Liver (tissue), 9 donors: ENCODE data around the gene COL5A1. TPM values are rescaled to one million over a fixed set of nuclear protein-coding genes. Genes with fewer than 3 reads are reported as not detected.

Experiments
- DNase-seq: peaks from one replicate; pipeline ENCODE4 v3.0.0-alpha.2; 2017; ENCODE audit warnings: low spot score
- H3K27ac ChIP-seq, 2 donors: one replicate each; pipeline ENCODE4 v1.7.0; 2013; ENCODE audit warnings: inconsistent platforms in 2 of 2, low read length in 2 of 2, control low read depth in 1 of 2, low read depth in 1 of 2, mild to moderate bottlenecking in 1 of 2
- H3K27me3 ChIP-seq, 4 donors: one replicate each; pipeline versions ENCODE4 v1.6.1 to v1.7.0; 2013; ENCODE audit warnings: low read length in 3 of 4, inconsistent platforms in 1 of 4, mild to moderate bottlenecking in 1 of 4, moderate library complexity in 1 of 4; ENCODE audit not compliant: control insufficient read depth in 4 of 4, insufficient read depth in 4 of 4
- H3K36me3 ChIP-seq, 4 donors: one replicate each; pipeline versions ENCODE4 v1.6.1 to v1.7.0; 2013; ENCODE audit warnings: low read length in 3 of 4, mild to moderate bottlenecking in 3 of 4, low read depth in 1 of 4, moderate library complexity in 1 of 4; ENCODE audit not compliant: control insufficient read depth in 4 of 4, insufficient read depth in 3 of 4
- H3K4me1 ChIP-seq, 4 donors: one replicate each; pipeline versions ENCODE4 v1.6.1 to v1.7.0; 2013; ENCODE audit warnings: low read length in 3 of 4, mild to moderate bottlenecking in 3 of 4, moderate library complexity in 1 of 4; ENCODE audit not compliant: control insufficient read depth in 4 of 4, insufficient read depth in 4 of 4
- H3K4me3 ChIP-seq, 3 donors: one replicate each; pipeline versions ENCODE4 v1.6.1 to v1.7.0; 2013; ENCODE audit warnings: low read length in 3 of 3, control low read depth in 1 of 3, low read depth in 1 of 3, mild to moderate bottlenecking in 1 of 3
- H3K9ac ChIP-seq, 2 donors: one replicate each; pipeline ENCODE4 v1.7.0; 2013; ENCODE audit warnings: low read length in 2 of 2, mild to moderate bottlenecking in 2 of 2, moderate library complexity in 2 of 2, control low read depth in 1 of 2, low read depth in 1 of 2
- H3K9me3 ChIP-seq, 4 donors: one replicate each; pipeline versions ENCODE4 v1.6.1 to v1.7.0; 2013; ENCODE audit warnings: low read length in 3 of 4; ENCODE audit not compliant: control insufficient read depth in 4 of 4
- ATF3 ChIP-seq: IDR thresholded peaks from 2 replicates; pipeline ENCODE4 v1.6.1; 2016; ENCODE audit warnings: antibody characterized with exemption
- CTCF ChIP-seq: fragments of 150-350 bp; IDR thresholded peaks from 2 replicates; pipeline ENCODE4 v1.5.1; 2017; ENCODE audit warnings: improper control_type of control experiment, low read depth, low read length; ENCODE audit not compliant: missing input control
- EGR1 ChIP-seq, 2 donors: IDR thresholded peaks; 2 replicates each; pipeline ENCODE4 v1.6.1; 2016 to 2018; ENCODE audit warnings: antibody characterized with exemption in 2 of 2, low read depth in 2 of 2
- FOXA1 ChIP-seq: IDR thresholded peaks from 2 replicates; pipeline ENCODE4 v1.6.1; 2016; ENCODE audit warnings: antibody characterized with exemption
- FOXA2 ChIP-seq: IDR thresholded peaks from 2 replicates; pipeline ENCODE4 v1.6.1; 2016; ENCODE audit warnings: antibody characterized with exemption
- HNF4G ChIP-seq: IDR thresholded peaks from 2 replicates; pipeline ENCODE4 v1.6.1; 2016; ENCODE audit warnings: antibody characterized with exemption
- JUND ChIP-seq, 2 donors: IDR thresholded peaks; 2 replicates each; pipeline ENCODE4 v1.6.1; 2016; ENCODE audit warnings: antibody characterized with exemption in 2 of 2
- NR2F2 ChIP-seq: IDR thresholded peaks from 2 replicates; pipeline ENCODE4 v1.6.1; 2016; ENCODE audit warnings: antibody characterized with exemption
- RAD21 ChIP-seq, 2 donors: IDR thresholded peaks; 2 replicates each; pipeline ENCODE4 v1.6.1; 2016; ENCODE audit warnings: antibody characterized with exemption in 2 of 2, mild to moderate bottlenecking in 2 of 2
- REST ChIP-seq: IDR thresholded peaks from 2 replicates; pipeline ENCODE4 v1.6.1; 2016; ENCODE audit warnings: antibody characterized with exemption, mild to moderate bottlenecking
- RXRA ChIP-seq, 2 donors: IDR thresholded peaks; 2 replicates each; pipeline ENCODE4 v1.6.1; 2017 to 2018; ENCODE audit warnings: antibody characterized with exemption in 2 of 2, mild to moderate bottlenecking in 1 of 2
- YY1 ChIP-seq: IDR thresholded peaks from 2 replicates; pipeline ENCODE4 v1.6.1; 2016; ENCODE audit warnings: antibody characterized with exemption, mild to moderate bottlenecking
- ZBTB33 ChIP-seq: IDR thresholded peaks from 2 replicates; pipeline ENCODE4 v1.6.1; 2016; ENCODE audit warnings: antibody characterized with exemption
- WGBS: extraction: QIAGEN DNeasy Blood & Tissue Kit; methylation state at CpG from one replicate; pipeline ENCODE4 v1.1.7; 2013; 5-methylcytosine and 5-hydroxymethylcytosine counted together
- polyA plus RNA-seq, 2 donors: library from polyadenylated mRNA; stranded (reverse) in 1 of 2; unstranded in 1 of 2; fragments of 200-250 nt in 1 of 2; fragments of >200 nt in 1 of 2; fragmentation: Nextera tagmentation in 1 of 2; extraction: Ambion mirVana in 1 of 2; gene quantifications; one replicate each; pipeline versions ENCODE4 v1.2.1 to v1.2.3, GENCODE V29; 2013 to 2015
- total RNA-seq, 2 donors: library from RNA; depleted of rRNA; stranded (reverse); fragments of >200 nt; gene quantifications; one replicate each; pipeline ENCODE4 v1.2.3, GENCODE V29; 2014
- donor health status: healthy.
- donor health status: healthy.
- donor health status: healthy.
- donor health status: healthy.
- donor health status: healthy.

The COL5A1 gene
- total and polyA plus RNA-seq, 4 donors: 0.67 to 15.6 (median 11.2) TPM

- H3K27ac ChIP-seq: no peak overlapping the region
- no peaks in the 10 kb centered on the region for H3K4me1 ChIP-seq
- no peak overlapping the region for H3K9ac ChIP-seq
- no peak overlapping the region for H3K4me3 ChIP-seq
- no peak for DNase-seq
- WGBS: 85% methylated on average over 8 of the region's 8 CpGs
- H3K36me3 ChIP-seq: no peaks in the 10 kb centered on the region
- no peaks in the 10 kb centered on the region for H3K9me3 ChIP-seq
- H3K27me3 ChIP-seq: peaks cover 0 to 4% (median 0%) of the 10 kb centered on the region in 4 donors
- TF ChIP-seq FOXA2 (no peak), RAD21 (IDR thresholded peaks at IDR 0.05) (no peak), HNF4G (no peak), ATF3 (no peak), EGR1 (IDR thresholded peaks at IDR 0.05; ENCODE audit: low read depth in 2 of 2) (no peak), ZBTB33 (no peak), NR2F2 (no peak), FOXA1 (no peak), RXRA (IDR thresholded peaks at IDR 0.05) (no peak), CTCF (no peak), JUND (IDR thresholded peaks at IDR 0.05) (no peak)
Observed at GRCh38 chr9:134710271-134710540, 68.6 kb downstream of the COL5A1 start.

- no peak overlapping the region for H3K27ac ChIP-seq
- H3K9me3 ChIP-seq: no peaks in the 10 kb centered on the region
- peaks cover 0 to under 1% (median 0%) of the 10 kb centered on the region in 4 donors for H3K27me3 ChIP-seq
- TF ChIP-seq JUND (IDR thresholded peaks at IDR 0.05) (no peak), RXRA (IDR thresholded peaks at IDR 0.05) (no peak), REST (no peak), HNF4G (no peak), ZBTB33 (no peak), YY1 (no peak)
- no peak overlapping the region for H3K9ac ChIP-seq
- DNase-seq: no peak
- H3K36me3 ChIP-seq: no peaks in the 10 kb centered on the region
- H3K4me1 ChIP-seq: no peaks in the 10 kb centered on the region
- 80% methylated on average over 12 of the region's 12 CpGs for WGBS
- H3K4me3 ChIP-seq: no peak overlapping the region
Observed at GRCh38 chr9:134710901-134711300, 69.3 kb downstream of the COL5A1 start.
